GM18951 (cell line): ENCODE results near the gene MNX1.

Experiments
- POLR2A ChIP-seq: IDR thresholded peaks from 4 replicates; pipeline ENCODE4 v1.6.1; 2011; ENCODE audit warnings: mild to moderate bottlenecking; ENCODE audit not compliant: insufficient read length, insufficient read depth; ENCODE audit errors: extremely low read depth
- in situ Hi-C: fragments of 300-500 bp; cut with MboI; formaldehyde crosslinking; loops from one replicate; pipeline ENCODE4 v1.12.0; 2022; ENCODE audit warnings: low sequenced_read_pairs, mixed read lengths, inconsistent platforms; ENCODE audit not compliant: unreplicated experiment

Gene MNX1

DNA sequence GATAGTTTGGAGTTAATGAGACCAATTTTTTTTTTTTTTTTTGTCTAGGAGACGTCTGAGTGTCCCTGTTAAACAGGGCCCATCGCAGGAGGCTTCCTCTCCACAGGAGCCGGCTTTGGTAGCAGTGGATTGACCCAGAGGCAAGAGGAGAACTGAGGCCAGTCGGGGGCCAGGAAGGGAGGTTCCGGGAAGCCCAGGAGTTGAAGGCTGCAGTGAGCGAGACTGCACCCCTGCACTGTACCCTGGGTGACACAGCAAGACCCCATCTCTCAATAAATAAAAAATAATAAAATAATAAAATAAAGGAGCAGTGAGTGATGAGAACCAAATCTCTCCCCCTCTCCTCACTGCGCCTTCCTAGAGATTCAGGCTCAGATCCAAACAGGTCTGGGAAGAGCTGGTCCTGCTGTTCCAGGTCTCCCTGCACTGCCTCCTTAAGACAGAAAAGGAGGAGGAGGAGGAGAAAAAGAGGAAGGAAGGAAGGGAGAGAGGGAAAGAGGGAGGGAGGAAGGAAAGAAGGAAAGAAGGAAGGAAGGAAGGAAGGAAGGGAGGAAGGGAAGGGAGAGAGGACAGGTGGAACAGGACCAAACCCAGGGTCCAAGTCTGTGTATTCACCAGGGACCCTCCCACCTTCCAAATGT lies 3.5 kb downstream of the MNX1 start:
- in situ Hi-C loops: no loop called here
- no peak for TF ChIP-seq POLR2A

DNA sequence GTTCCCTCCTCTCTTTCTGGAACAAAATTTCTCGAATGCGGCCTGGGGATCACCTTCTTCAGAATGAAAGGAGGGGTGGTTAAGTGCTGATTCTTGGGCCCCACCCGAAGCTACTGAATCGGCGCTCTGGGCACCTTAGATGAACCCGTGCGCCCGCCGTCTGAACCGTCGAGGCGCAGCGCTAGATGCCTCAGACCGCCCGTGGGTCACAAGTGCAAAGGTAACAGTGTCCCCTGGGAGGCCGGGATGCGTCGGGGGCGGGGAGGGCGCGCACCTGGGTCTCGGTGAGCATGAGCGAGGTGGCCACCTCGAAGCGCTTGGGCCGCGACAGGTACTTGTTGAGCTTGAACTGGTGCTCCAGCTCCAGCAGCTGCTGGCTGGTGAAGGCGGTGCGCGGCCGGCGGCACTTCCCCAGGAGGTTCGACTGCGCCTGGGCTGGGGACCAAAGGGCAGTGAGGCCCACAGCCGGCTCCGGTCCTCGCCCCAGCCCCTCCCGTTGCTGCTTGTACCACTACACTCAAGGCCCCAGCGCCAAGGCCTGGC lies 4.2 kb downstream of the MNX1 start:
- TF ChIP-seq POLR2A: no peak
- in situ Hi-C loops: no loop called here

DNA sequence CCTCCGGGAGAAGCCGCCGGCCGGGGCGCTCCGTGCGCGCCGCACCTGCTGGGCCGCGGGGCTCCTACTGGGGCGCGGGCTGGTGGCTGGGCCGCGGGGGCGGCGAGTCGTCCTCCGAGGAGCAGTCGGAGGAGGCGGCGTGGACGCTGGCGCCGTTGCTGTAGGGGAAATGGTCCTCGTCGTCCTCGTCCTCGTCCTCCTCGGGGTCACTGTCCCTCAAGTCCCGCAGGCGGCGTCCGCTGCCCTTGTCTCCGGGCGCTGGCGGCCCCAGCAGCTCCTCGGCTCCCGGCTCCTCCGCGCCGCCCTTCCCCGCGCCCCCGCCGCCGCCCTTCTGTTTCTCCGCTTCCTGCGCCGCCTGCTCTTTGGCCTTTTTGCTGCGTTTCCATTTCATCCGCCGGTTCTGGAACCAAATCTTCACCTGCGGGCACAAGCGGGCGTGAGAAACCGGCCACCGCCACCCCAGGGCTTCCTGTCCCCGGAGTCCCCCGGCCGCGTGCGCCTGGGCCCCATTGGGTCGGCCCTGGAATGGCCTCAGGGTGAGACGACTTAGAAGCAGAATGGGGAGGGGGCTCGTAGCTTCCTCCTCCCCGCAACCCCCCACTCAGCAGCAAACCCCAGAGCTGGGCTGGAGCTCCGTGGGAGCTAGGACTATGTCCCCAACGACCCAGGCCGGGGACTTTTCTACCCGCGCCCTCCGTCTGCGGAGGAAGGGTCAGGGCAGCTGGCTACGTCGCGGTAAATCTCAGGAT lies 4.8 kb downstream of the MNX1 start:
- no peak for TF ChIP-seq POLR2A
- in situ Hi-C loops: no loop called here

DNA sequence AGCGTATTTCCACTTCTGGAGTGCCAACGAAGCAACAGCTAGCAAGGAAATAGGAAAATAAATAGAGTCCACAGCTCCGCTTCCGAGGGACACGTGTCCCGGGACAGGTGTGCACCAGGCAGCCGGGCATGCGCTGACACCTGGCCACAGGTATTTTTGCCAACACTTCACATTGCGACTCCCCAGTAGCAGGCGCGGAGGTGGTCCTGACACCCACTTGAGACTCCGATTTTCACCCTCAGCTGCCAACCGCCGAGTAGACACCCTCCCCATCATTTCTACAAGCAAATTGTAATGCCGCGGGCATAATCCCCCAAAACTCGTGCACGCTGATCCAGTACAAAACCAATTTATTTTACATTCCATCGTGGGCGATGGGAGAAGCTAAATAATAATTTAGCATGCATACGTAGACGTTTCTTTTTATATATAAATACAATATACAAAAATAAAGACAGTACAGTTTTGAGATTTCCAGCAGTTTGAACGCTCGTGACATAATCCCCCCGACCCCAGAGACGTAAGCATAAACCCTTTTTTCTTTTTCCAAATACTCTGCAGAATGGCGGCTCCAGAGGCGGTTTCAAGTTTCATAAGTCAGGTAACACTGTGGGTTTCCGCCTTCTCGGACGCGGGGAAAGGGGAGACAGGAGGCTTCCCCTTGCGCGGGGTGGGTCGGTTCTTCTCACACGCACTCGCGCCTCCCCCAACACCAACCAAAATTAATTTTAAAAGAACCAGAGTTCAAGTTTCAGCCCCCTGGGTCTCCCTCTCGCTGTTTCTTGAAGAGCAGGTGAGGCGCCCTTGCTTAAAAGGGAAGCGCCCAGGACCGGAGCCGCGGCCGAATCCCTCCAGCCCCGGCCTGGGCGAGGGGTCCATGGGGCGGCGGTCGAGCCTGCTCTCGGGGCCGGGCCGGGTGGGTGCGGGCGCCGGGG lies 5.7 kb downstream of the MNX1 start:
- TF ChIP-seq POLR2A: no peak
- in situ Hi-C loops: no loop called here

DNA sequence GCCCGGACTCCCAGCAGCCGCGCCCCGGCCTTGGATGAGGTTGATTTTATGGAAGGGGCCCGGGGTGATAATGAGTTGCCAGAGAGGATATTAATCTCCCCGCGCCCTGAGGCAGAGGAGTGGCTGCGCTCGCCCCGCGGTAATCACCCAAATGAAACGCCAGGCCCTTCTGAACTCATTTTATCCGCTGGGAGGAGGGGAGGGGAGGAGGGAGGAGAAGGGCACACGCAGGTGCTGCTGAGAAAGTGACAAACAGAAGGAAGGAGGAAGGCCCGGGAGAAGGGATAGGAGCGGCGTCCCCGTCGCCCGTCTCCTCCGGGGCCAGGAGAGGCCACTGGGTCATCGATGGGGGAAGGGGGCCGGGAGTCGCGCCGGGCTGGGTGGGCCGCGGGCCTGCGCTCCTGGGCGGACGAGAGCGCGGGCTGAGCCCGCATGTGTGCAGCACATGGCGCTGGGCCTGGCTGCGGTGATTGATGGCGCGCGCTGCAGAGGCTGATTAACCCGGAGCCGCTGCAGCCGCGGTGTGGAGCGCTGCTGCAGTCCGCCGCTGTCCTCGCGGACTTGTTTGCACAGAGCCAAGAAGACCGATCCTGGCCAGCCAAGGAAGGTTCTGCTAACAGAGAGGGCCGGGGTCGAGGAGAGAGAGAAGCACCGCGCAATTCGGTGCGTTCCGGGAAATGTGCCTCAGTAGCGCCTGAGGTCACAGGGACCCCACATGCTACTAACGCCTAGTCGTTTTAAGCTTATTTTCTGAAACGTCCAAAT lies 6.5 kb downstream of the MNX1 start:
- in situ Hi-C loops: no loop called here
- peak; percentile 20 for TF ChIP-seq POLR2A

DNA sequence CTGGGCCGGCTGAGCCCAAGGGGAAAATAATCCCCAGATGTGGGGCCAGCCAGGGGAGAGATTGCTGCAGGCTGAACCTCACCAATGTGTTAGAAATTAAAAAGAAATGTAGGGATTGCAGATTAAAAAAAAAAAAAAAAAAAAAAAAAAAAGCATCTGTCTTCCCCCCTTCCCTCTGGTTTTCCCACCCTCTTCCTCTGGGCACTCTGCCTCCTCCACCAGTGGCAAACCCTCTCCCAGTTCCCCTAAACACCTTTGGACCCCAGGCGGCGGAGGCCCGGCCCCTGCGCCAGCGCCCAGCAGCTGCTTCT lies 7.1 kb downstream of the MNX1 start:
- TF ChIP-seq POLR2A: no peak
- in situ Hi-C loops: no loop called here

DNA sequence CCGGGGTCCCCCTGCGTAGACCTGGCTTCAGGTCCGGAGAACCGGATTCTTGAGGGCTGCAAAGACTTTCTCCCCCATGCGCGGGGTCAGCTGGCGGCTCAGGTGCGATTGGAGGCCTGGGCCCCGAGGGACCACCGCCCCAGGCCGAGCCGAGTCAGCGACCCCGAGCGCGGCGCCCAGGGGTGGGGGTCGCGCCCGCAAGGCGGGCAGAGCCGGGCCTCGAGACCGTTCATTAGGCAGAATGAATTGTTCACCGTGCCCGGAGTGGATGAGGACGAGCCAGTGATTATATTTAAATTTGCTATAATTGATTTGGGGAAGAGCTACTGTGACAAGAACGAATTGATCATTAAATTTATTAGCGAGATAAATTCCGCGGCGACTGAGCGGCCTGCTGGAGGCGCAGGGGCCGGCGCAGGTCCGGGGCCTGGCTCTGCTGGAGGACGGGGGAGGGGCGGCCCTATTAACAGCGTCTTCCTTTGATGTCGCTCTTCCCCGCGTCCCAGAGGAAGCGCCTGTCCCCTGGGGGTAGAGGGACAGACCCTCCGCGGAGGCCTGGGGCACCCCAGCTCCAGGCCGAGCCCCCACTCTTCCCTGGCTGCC lies 7.5 kb downstream of the MNX1 start:
- TF ChIP-seq POLR2A: no peak
- in situ Hi-C loops: no loop called here

DNA sequence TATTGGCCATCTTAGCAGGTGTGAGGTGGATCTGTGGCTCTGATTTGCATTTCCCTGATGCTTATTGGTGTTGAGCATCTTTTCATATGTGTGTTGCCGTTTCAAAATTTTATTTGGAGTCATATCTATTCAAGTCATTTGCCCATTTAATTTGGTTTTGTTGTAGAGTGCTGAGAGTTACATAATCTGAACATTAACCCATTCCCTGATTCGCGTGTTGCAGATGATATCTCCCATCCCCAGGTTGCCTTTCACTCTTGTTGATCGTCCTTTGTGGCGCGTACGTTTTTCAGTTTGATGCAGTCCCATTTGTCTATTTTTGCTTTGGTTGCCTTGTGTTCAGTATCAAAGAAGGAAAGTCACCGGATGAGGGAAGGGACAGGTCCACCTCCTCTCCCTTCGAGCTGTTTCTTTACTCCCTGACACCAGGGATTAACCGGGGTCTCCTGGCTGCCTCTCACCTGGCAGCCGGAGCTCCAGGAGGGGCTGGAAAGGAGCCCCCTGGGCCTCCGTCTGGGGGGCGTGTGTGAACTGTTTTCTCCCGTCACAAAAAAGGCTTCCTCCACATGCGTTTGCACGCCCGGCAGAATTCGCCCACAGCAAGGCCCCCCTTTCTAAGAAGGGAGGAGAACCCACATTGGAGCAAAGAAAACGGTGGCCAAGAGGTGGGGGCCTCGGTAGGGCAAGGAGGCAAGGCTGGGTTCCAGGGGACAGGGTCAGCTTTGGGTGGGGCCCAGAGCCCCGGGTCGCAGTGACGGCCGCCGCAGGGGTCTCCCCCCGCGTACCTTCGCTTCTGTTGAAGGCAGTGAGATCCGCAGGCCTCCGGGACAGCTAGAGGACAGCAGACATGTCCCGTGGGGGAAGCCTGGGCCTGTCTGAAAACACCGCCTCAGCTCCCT lies 8.3 kb downstream of the MNX1 start:
- TF ChIP-seq POLR2A: no peak
- in situ Hi-C loops: no loop called here

DNA sequence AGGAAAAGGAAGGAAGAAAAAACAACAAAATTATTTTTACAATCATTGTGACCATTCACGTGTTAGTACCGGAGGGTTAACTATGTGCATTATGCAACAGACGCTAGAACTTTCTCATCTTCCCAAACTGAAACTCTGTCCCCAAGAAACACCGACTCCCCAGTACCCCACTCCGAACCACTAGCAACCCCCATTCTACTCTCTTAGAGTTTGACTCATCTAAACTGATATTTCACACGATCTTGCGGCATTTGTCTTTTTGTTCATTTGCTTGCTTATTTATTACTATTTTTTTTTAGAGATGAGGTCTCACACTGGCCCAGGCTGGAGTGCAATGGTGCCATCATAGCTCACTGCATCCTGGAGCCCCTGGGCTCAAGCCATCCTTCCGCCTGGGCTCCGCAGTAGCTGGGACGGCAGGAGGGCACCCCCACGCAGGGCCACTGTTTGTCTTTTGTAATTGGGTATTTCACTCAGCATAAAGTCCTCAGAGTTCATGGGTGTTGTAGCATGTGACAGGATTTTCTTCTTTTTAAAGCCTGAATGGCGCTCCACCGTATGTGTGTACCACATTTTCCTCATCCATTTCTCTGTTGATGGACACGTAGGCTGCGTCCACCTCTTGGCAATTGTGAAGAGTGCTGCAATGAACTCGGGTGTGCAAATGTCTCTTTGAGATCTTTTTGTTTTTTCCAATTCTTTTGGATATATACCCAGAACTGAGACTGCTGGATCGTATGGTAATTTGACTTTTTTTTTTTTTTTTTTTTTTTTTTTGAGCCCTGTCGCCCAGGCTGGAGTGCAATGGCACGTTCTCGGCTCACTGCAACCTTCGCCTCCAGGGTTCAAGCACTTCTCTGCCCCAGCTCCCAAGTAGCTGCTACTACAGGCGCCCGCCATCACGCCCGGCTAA lies 9.5 kb downstream of the MNX1 start:
- in situ Hi-C loops: no loop called here
- no peak for TF ChIP-seq POLR2A

DNA sequence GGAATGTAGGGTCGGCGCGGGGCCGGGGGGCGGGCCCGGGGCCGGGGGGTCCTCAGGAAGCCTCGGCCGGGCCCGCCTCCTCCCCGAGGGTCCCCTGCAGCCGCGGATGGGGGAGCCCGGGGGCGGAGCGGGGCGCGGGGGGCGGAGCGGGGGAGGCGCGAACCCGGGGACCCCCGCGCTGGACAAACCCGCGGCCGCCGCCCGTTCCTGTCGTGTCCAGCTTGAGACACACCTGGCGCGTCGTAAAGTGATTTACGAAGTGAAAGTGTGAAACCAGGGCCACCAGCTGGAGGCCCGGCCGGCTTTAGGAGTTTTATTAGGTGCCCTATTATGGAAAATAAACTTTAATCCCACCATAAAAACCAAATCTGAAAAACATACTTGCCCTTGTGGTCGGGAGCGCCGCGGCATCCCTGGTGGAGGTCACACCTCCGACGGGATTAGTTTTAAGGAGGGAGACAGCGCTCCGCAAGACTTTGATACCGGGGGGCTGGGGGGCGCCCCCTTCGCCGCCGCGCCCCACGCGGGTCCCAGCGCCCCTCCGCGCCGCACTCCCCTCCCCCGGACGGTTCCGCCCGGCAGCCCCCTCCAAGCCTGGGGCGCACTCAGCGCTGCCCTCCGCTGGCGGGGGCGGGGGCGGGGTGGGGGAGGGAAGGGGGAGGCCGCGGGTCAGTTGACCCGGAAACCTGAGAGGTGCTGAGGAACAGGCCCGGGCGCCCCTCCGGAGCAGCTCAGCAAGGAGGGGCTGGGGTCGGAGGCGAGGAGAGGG lies 10.3 kb downstream of the MNX1 start:
- in situ Hi-C loops: loop anchor here (10.0 kb wide), 1 partner anchor 155 kb away; no protein-coding TSS in a partner anchor
- peak; percentile 25 for TF ChIP-seq POLR2A
